GM19238 (cell line): ENCODE data around the gene CMYA5.
"Not testable (repeated sequence)": the region's sequence is repeated elsewhere in the genome, so short reads cannot be mapped to it uniquely, and the experiment has no call there.

Experiments used
- DNase-seq: peaks from one replicate; pipeline ENCODE4 v3.0.0; 2011; ENCODE audit warnings: low spot score; ENCODE audit not compliant: insufficient read length

The CMYA5 gene

GRCh38 chr5:79702606-79703380, 13.2 kb downstream of the CMYA5 start:
- DNase-seq: peak; percentile 14

DNA sequence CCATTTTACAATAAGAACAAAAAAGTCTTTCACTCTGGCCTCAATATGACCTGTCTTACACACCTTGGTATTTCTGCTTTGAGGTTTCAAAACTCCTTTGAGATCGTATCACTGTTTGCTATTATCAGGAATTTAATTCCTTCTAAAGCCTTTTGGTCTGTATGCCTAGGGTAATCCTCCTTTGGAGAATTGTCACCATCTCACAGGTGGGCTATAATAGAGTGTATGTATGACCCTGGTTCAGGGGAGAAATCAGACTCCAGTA, 13.7 kb downstream of the CMYA5 start:
- DNase-seq: no peak

DNA sequence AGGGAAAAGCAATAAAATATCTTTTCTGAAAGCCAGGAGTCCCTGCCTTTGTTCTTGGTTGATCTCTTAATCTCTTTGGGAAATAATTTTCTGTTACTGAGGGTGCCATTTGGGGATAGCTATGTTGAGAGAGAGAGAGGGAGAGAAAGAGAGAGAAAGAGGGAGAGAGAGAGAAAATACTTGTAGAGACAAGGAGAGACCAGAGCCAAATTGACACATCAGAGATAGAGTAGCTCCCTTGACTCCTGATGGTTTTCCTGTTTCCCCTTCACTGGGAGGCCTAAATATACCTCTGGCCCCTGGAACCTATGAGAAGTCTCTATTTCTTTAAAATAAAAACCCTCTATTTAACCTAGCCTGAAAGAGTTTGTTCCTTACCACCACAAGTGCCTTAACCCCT, 14.9 kb downstream of the CMYA5 start:
- no peak for DNase-seq

DNA sequence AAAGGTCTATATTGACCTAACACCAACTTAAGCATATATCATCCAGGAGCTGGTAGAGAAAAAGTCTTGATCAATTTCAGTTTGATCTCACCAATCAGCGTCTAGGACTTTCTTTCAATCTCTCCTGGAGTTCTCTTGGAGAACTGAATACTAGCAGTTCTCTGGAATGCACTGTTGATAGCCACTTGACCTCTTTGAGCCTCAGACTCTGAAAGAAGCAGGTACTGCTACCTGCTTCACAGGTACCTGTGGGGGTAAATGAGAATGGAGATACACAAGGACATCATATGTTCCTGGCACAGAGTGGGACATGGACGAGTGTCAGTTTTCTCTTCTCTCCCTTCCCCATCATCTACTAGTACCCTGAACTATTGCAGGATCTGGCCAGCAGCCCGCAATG, 16.0 kb downstream of the CMYA5 start:
- DNase-seq: no peak

- DNase-seq: not testable (repeated sequence)
Measured at GRCh38 chr5:79706317-79706716, 16.7 kb downstream of the CMYA5 start.

- no peak for DNase-seq
Measured at GRCh38 chr5:79707535-79707934, 17.9 kb downstream of the CMYA5 start.

- no peak for DNase-seq
Measured at GRCh38 chr5:79712741-79713140, 23.1 kb downstream of the CMYA5 start.

GRCh38 chr5:79713727-79714126, 24.1 kb downstream of the CMYA5 start:
- DNase-seq: no peak

- DNase-seq: no peak
Measured at GRCh38 chr5:79716839-79717238, 27.2 kb downstream of the CMYA5 start.

- DNase-seq: no peak
Measured at GRCh38 chr5:79720096-79720495, 30.5 kb downstream of the CMYA5 start.

GRCh38 chr5:79727451-79728355, 38.1 kb downstream of the CMYA5 start:
- DNase-seq: no peak

DNA sequence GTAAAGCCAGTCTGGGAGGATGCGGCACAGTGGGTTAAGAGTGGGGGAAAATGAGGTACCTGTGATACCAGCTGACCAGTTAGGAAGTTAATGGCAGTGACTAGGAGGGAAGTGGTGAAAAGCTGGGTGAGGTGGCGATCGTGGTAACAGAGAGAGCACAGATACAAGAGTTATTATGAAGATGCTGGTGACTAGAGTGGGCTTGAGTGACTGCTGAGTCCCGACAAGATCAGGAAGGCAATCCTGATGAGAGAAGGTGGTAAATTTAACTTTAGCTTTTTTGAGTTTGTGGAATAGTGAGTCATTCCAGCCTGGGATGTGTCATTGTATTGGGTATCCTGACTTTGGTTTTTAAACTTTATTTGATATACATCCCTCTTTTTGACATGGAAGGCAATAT, 38.8 kb downstream of the CMYA5 start:
- no peak for DNase-seq

GRCh38 chr5:79729679-79730078, 40.0 kb downstream of the CMYA5 start:
- DNase-seq: no peak

- DNase-seq: no peak
Measured at GRCh38 chr5:79730564-79730963, 40.9 kb downstream of the CMYA5 start.

GRCh38 chr5:79731775-79732174, 42.1 kb downstream of the CMYA5 start:
- DNase-seq: no peak

DNA sequence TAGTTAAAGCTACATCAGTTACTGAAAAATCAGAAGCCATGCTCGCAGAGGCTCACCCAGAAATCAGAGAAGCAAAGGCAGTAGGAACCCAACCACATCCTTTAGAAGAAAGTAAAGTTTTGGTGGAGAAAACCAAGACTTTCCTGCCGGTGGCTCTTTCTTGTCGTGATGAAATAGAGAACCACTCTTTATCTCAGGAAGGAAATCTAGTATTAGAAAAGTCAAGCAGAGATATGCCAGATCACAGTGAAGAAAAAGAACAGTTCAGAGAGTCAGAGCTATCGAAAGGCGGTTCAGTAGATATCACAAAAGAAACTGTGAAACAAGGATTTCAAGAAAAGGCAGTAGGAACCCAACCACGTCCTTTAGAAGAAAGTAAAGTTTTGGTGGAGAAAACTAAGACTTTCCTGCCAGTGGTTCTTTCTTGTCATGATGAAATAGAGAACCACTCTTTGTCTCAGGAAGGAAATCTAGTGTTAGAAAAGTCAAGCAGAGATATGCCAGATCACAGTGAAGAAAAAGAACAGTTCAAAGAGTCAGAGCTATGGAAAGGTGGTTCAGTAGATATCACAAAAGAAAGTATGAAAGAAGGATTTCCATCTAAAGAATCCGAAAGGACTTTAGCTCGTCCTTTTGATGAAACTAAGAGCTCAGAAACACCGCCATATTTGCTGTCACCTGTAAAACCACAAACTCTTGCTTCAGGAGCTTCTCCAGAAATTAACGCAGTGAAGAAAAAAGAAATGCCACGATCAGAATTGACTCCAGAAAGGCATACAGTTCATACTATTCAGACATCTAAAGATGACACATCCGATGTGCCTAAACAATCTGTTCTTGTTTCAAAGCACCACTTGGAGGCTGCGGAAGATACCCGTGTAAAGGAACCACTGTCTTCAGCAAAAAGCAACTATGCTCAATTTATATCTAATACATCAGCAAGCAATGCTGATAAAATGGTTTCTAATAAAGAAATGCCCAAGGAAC, 47.2 kb downstream of the CMYA5 start:
- no peak for DNase-seq

- DNase-seq: no peak
Measured at GRCh38 chr5:79738349-79738748, 48.7 kb downstream of the CMYA5 start.

- no peak for DNase-seq
Measured at GRCh38 chr5:79742549-79743136, 53.0 kb downstream of the CMYA5 start.

DNA sequence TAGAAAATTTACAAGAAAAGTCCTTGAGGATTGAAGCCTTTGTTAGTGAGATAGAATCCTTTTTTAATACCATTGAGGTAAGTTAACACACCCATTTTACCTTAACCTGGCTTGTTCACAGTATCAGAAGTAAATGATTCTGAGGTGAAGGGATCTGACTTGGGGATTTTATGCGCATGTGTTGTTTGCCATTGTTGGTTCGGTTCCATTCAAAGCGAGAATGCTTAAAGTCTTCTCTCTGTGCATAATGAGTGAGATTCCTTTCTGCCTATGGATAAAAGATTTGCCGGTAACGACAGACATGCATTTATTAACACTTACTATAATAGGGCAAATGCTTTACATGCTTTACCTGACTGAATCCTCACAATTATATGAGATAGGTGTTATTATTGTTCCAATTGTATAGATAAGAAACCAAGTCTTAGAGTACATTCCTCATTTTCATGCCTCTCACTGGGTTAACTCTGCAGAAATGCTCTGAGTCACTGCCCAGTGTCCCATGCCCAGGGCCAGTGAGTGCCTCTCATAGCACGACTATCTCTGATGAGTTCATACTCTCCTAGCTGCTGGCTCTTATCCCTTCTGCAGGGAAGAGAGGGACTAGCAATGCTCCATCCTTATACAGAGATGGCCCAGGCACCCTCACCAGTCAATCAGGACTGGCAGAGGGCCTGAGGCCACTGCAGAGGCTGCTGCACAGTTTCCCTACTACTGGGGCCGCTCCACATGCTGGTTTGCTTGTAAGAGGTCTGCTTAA, 54.4 kb downstream of the CMYA5 start:
- DNase-seq: no peak

- no peak for DNase-seq
Measured at GRCh38 chr5:79745255-79745654, 55.6 kb downstream of the CMYA5 start.
